H1 (cell line): ENCODE measurements around the gene SLC25A42. TPM values are rescaled to one million over a fixed set of nuclear protein-coding genes. Genes with fewer than 3 reads are reported as not detected.

Experiments
- CTCF ChIA-PET: fragments of 300-600 bp; sonication (Branson Sonifier 250); formaldehyde crosslinking; loops from one replicate; lab custom pipeline; 2021; ENCODE audit not compliant: partially characterized antibody; lab: Charles Lee
- POLR2A ChIA-PET: fragments of 300-600 bp; sonication (Branson Sonifier 250); formaldehyde crosslinking; loops from one replicate; lab custom pipeline; 2021; ENCODE audit warnings: inconsistent platforms; ENCODE audit not compliant: partially characterized antibody; lab: Charles Lee
- DNase-seq, 2 experiments: peaks; one replicate each; pipeline versions ENCODE4 v3.0.0 to v3.0.0-alpha.2; 2010 to 2022; ENCODE audit warnings: low spot score in 2 of 2, low read depth in 1 of 2, mixed read lengths in 1 of 2
- FAIRE-seq: peaks from 2 replicates; lab custom pipeline; 2011; peaks lifted over from hg19 to GRCh38; lab: Jason Lieb, UNC
- H2AFZ ChIP-seq: 2 replicates; pipeline ENCODE4 v1.8.1; 2012; ENCODE audit warnings: low read length, inconsistent platforms
- H2AK5ac ChIP-seq: 2 replicates; pipeline ENCODE4 v1.6.1; 2013; ENCODE audit warnings: low read depth, low read length
- H2BK120ac ChIP-seq: replicated peaks from 2 replicates; pipeline ENCODE3; 2013; ENCODE audit warnings: low read depth, low read length, inconsistent platforms
- H2BK12ac ChIP-seq: 2 replicates; pipeline ENCODE4 v1.6.1; 2013; ENCODE audit warnings: low read depth, low read length
- H2BK15ac ChIP-seq: 2 replicates; pipeline ENCODE4 v1.6.1; 2013; ENCODE audit warnings: low read length
- H2BK20ac ChIP-seq: 2 replicates; pipeline ENCODE4 v1.6.1; 2013; ENCODE audit warnings: low read length
- H2BK5ac ChIP-seq: 2 replicates; pipeline ENCODE4 v1.6.1; 2013; ENCODE audit warnings: low read depth, low read length
- H3K14ac ChIP-seq: 2 replicates; pipeline ENCODE4 v1.6.1; 2013; ENCODE audit warnings: inconsistent platforms; ENCODE audit not compliant: insufficient read length
- H3K18ac ChIP-seq: 2 replicates; pipeline ENCODE4 v1.6.1; 2013; ENCODE audit warnings: low read length; ENCODE audit errors: extremely low read depth
- H3K23ac ChIP-seq: 2 replicates; pipeline ENCODE4 v1.6.1; 2013; ENCODE audit warnings: inconsistent platforms; ENCODE audit not compliant: insufficient read length
- H3K23me2 ChIP-seq: 2 replicates; pipeline ENCODE4 v1.6.1; 2013; ENCODE audit warnings: low read depth, low read length
- H3K27ac ChIP-seq: 2 replicates; pipeline ENCODE4 v1.6.1; 2011; ENCODE audit warnings: low read depth, low read length, inconsistent platforms
- H3K27me3 ChIP-seq, 4 experiments: replicated peaks in 1 of 4; 1 replicate in 1 of 4; 2 replicates in 3 of 4; pipeline versions ENCODE4 v1.6.1 to v1.8.1; 2011 to 2013; ENCODE audit warnings: low read length in 3 of 4, mild to moderate bottlenecking in 3 of 4, inconsistent platforms in 2 of 4, mixed read lengths in 2 of 4, moderate library complexity in 1 of 4; ENCODE audit not compliant: control insufficient read depth in 3 of 4, insufficient read depth in 3 of 4; ENCODE audit errors: extremely low read depth in 1 of 4
- H3K36me3 ChIP-seq, 4 experiments: 2 replicates each; pipeline versions ENCODE4 v1.6.1 to v1.8.1; 2011 to 2013; ENCODE audit warnings: mild to moderate bottlenecking in 4 of 4, low read length in 3 of 4, moderate library complexity in 2 of 4, control low read depth in 1 of 4, inconsistent platforms in 1 of 4; ENCODE audit not compliant: insufficient read depth in 4 of 4, control insufficient read depth in 2 of 4
- H3K4ac ChIP-seq: replicated peaks from 2 replicates; pipeline ENCODE3; 2013; ENCODE audit warnings: low read length, low read depth, mixed read lengths, inconsistent platforms; ENCODE audit not compliant: insufficient read length
- H3K4me1 ChIP-seq, 4 experiments: replicated peaks in 1 of 4; 1 replicate in 1 of 4; 2 replicates in 3 of 4; pipeline versions ENCODE4 v1.6.1 to v1.8.1; 2011 to 2013; ENCODE audit warnings: low read length in 3 of 4, inconsistent platforms in 2 of 4, mixed read lengths in 1 of 4; ENCODE audit not compliant: insufficient read depth in 4 of 4, control insufficient read depth in 3 of 4
- H3K4me2 ChIP-seq, 2 experiments: 2 replicates each; pipeline versions ENCODE4 v1.6.1 to v1.8.1; 2011 to 2013; ENCODE audit warnings: low read depth in 2 of 2, low read length in 2 of 2, control low read depth in 1 of 2, inconsistent platforms in 1 of 2, mild to moderate bottlenecking in 1 of 2; ENCODE audit not compliant: insufficient read depth in 1 of 2
- H3K4me3 ChIP-seq, 4 experiments: fragments of 200-600, 300-600 bp in 1 of 4; sonication (generic), shearing (Covaris generic), sonication (Bioruptor Twin) in 1 of 4; 2 replicates each; pipeline versions ENCODE4 v1.5.1 to v1.8.1; 2011 to 2016; ENCODE audit warnings: low read length in 4 of 4, low read depth in 3 of 4, control low read depth in 2 of 4, inconsistent platforms in 2 of 4, mild to moderate bottlenecking in 2 of 4, mixed read lengths in 1 of 4, moderate library complexity in 1 of 4; ENCODE audit not compliant: insufficient read depth in 2 of 4; ENCODE audit errors: extremely low read depth in 1 of 4
- H3K56ac ChIP-seq: replicated peaks from 2 replicates; pipeline ENCODE3; 2013; ENCODE audit warnings: low read depth, mild to moderate bottlenecking, mixed read lengths, low read length, inconsistent platforms; ENCODE audit not compliant: insufficient read length
- H3K79me1 ChIP-seq: 2 replicates; pipeline ENCODE4 v1.6.1; 2013; ENCODE audit warnings: low read depth, low read length, control low read depth
- H3K79me2 ChIP-seq, 2 experiments: 2 replicates each; pipeline versions ENCODE4 v1.6.1 to v1.8.1; 2012 to 2013; ENCODE audit warnings: low read length in 2 of 2, mild to moderate bottlenecking in 2 of 2, inconsistent platforms in 1 of 2; ENCODE audit not compliant: insufficient read depth in 2 of 2, control insufficient read depth in 1 of 2
- H3K9ac ChIP-seq, 4 experiments: replicated peaks in 1 of 4; 1 replicate in 1 of 4; 2 replicates in 3 of 4; pipeline versions ENCODE4 v1.6.1 to v1.8.1; 2011 to 2013; ENCODE audit warnings: low read depth in 3 of 4, low read length in 3 of 4, control low read depth in 2 of 4, mild to moderate bottlenecking in 2 of 4, moderate library complexity in 2 of 4, inconsistent platforms in 1 of 4; ENCODE audit errors: extremely low read depth in 1 of 4
- H3K9me3 ChIP-seq, 2 experiments: 2 replicates each; pipeline versions ENCODE4 v1.6.1 to v1.8.1; 2012 to 2013; ENCODE audit warnings: mild to moderate bottlenecking in 2 of 2, moderate library complexity in 2 of 2, control low read depth in 1 of 2, inconsistent platforms in 1 of 2, low read depth in 1 of 2, low read length in 1 of 2, mixed read lengths in 1 of 2; ENCODE audit not compliant: insufficient read depth in 2 of 2
- H4K20me1 ChIP-seq, 2 experiments: replicated peaks in 1 of 2; 2 replicates each; pipeline versions ENCODE3 to v1.8.1; 2011 to 2013; ENCODE audit warnings: inconsistent platforms in 2 of 2, low read length in 2 of 2, mild to moderate bottlenecking in 1 of 2; ENCODE audit not compliant: insufficient read depth in 2 of 2, control insufficient read depth in 1 of 2
- H4K5ac ChIP-seq: 2 replicates; pipeline ENCODE4 v1.6.1; 2013; ENCODE audit warnings: low read length, low read depth, mixed read lengths, inconsistent platforms; ENCODE audit not compliant: insufficient read length
- H4K8ac ChIP-seq: 2 replicates; pipeline ENCODE4 v1.8.0; 2013; ENCODE audit warnings: mild to moderate bottlenecking, moderate library complexity, low read length, inconsistent platforms; ENCODE audit not compliant: insufficient read depth; ENCODE audit errors: extremely low read depth
- H4K91ac ChIP-seq: replicated peaks from 2 replicates; pipeline ENCODE3; 2013; ENCODE audit warnings: low read length, mixed read lengths, inconsistent platforms; ENCODE audit not compliant: insufficient read length
- BCL11A ChIP-seq, 2 experiments: IDR thresholded peaks; one replicate each; pipeline ENCODE4 v1.6.1; 2011; ENCODE audit warnings: low read depth in 2 of 2, low read length in 2 of 2, mild to moderate bottlenecking in 2 of 2
- CHD1 ChIP-seq: IDR thresholded peaks from 2 replicates; pipeline ENCODE4 v1.6.1; 2012; ENCODE audit warnings: low read depth, low read length, improper control_type of control experiment
- CTBP2 ChIP-seq: IDR thresholded peaks from 2 replicates; pipeline ENCODE4 v1.7.0; 2011; ENCODE audit warnings: borderline replicate concordance, mild to moderate bottlenecking, moderate library complexity, mixed read lengths, low read length; ENCODE audit not compliant: insufficient read depth, insufficient read length
- JUN ChIP-seq: IDR thresholded peaks from 2 replicates; pipeline ENCODE4 v1.6.1; 2011; ENCODE audit warnings: low read depth, mild to moderate bottlenecking, improper control_type of control experiment, low read length
- RBBP5 ChIP-seq: IDR thresholded peaks from 2 replicates; pipeline ENCODE4 v1.7.1; 2012; ENCODE audit warnings: low read depth, mild to moderate bottlenecking, inconsistent platforms, low read length, moderate library complexity, borderline replicate concordance
- SIN3A ChIP-seq, 2 experiments: IDR thresholded peaks in 1 of 2; conservative IDR thresholded peaks in 1 of 2; 2 replicates each; pipeline ENCODE4 v1.6.1; 2011 to 2012; ENCODE audit warnings: low read length in 2 of 2, improper control_type of control experiment in 1 of 2, low read depth in 1 of 2, mild to moderate bottlenecking in 1 of 2
- SP4 ChIP-seq: IDR thresholded peaks from 2 replicates; pipeline ENCODE4 v1.6.1; 2012; ENCODE audit warnings: low read length, inconsistent platforms
- SRF ChIP-seq: IDR thresholded peaks from 2 replicates; pipeline ENCODE4 v1.6.1; 2011; ENCODE audit warnings: mild to moderate bottlenecking, low read depth, low read length, moderate library complexity
- TAF1 ChIP-seq: IDR thresholded peaks from 2 replicates; pipeline ENCODE4 v1.6.1; 2011; ENCODE audit warnings: mild to moderate bottlenecking, low read depth, low read length
- TCF12 ChIP-seq: IDR thresholded peaks from 2 replicates; pipeline ENCODE4 v1.6.1; 2011; ENCODE audit warnings: low read depth, mild to moderate bottlenecking, low read length
- WGBS, 2 experiments: shearing (Covaris generic) in 1 of 2; methylation state at CpG; one replicate each; pipeline versions ENCODE4 v1.1.6 to v1.1.7; 2013 to 2015; ENCODE audit warnings: low lambda C conversion rate in 2 of 2, mixed read lengths in 2 of 2, inconsistent platforms in 1 of 2, low coverage in 1 of 2, missing lambda C conversion rate in 1 of 2; ENCODE audit not compliant: insufficient replicate concordance in 2 of 2, insufficient coverage in 1 of 2, insufficient read length in 1 of 2; ENCODE audit errors: extremely low coverage in 1 of 2, missing lambda C conversion rate in 1 of 2; 5-methylcytosine and 5-hydroxymethylcytosine counted together
- polyA plus RNA-seq, 7 experiments: library from polyadenylated mRNA; depleted of rRNA in 3 of 7; stranded (reverse) in 5 of 7; unstranded in 2 of 7; fragments of >200 nt in 5 of 7; fragments of 200-250 nt in 2 of 7; gene quantifications; 1 replicate in 5 of 7; 2 replicates in 1 of 7; 4 replicates in 1 of 7; pipeline versions ENCODE4 v1.2.1 to v1.2.3, GENCODE V29; 2011 to 2013; ENCODE audit warnings: missing spikeins in 2 of 7, mixed read lengths in 2 of 7
- total RNA-seq: library from RNA; stranded (reverse); fragmentation: NEBNext Ultra II Directional; extraction: Animal tissue kit (Norgen Biotek cat#: 25700); gene quantifications from 2 replicates; pipeline ENCODE4 v1.2.1, GENCODE V29; 2021
- TF ChIP-seq, protein P1 (sequence below): IDR thresholded peaks from 2 replicates; pipeline ENCODE4 v1.6.1; 2012; ENCODE audit warnings: low read length, inconsistent platforms

The SLC25A42 gene
- total and polyA plus RNA-seq, 2 of the 8 experiments (the other 6 are each of a cell fraction or from before 2014, with no cell fraction given) = 5.9 to 6.2 TPM

DNA sequence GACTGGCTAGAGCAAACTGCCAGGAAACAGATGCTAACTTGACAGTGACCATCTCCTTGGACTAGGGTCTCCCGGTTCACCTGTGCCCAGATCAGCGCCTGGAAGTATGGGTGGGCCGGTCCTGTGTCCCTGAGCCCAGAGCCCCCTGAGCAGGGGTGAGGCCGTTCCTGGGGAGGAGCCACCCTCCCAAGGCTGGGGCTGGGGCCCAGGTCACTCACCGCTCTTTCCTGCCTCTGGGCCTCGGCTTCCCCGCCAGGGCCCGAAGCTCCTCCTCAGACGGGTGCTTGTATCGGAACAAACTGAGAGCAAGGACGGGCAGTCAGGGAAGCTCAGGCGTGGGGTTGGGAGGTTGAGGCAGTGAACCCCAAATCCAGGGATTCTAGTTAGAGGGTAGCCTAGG, 69.1 kb downstream of the SLC25A42 start:
- Histone ChIP-seq H3K9me3 (peaks cover 5 to 13% of the 10 kb centered on the region in 2 experiments; a peak in 3 of 4 replicates), H3K36me3 (peaks cover 2 to 14% (median 3%) of the 10 kb centered on the region in 4 experiments; a peak in 3 of 8 replicates), H3K4me3 (no peak overlapping the region), H4K8ac (peak overlapping the region; percentile 80; the same call in 1 of the 2 replicates), H3K56ac (no peak overlapping the region), H3K79me1 (peaks cover 7% of the 10 kb centered on the region; the same call in 1 of the 2 replicates), H4K20me1 (peaks cover 2 to 7% of the 10 kb centered on the region in 2 experiments), H4K91ac (no peak overlapping the region), H3K27me3 (peaks cover 0 to 3% (median 0%) of the 10 kb centered on the region in 4 experiments; a peak in 4 of 7 replicates), H3K4me1 (peaks cover 0 to 14% (median 10%) of the 10 kb centered on the region in 4 experiments; a peak in 6 of 7 replicates), H3K4me2 (no peak overlapping the region), H3K18ac (no peak overlapping the region), H2BK15ac (no peak overlapping the region), H2BK12ac (no peak overlapping the region), H3K23ac (no peak overlapping the region), H3K27ac (no peak overlapping the region), H2BK5ac (no peak overlapping the region), H2AK5ac (no peak overlapping the region), H2BK20ac (no peak overlapping the region), H3K4ac (no peak overlapping the region), H4K5ac (no peak overlapping the region), H3K79me2 (peaks cover 0 to 4% of the 10 kb centered on the region in 2 experiments; a peak in 1 of 4 replicates), H2BK120ac (no peak overlapping the region), H3K9ac (no peak overlapping the region), H2AFZ (no peak overlapping the region), H3K14ac (no peak overlapping the region), H3K23me2 (peaks cover 2% of the 10 kb centered on the region; the same call in 1 of the 2 replicates)
- POLR2A ChIA-PET = interaction anchor here (1.4 to 1.9 kb wide), 3 partner anchors 11 to 29 kb away, joined by 3 to 8 read pairs (median 4); no protein-coding TSS in a partner anchor
- no peak for FAIRE-seq
- 95% methylated on average over 12 of the region's 12 CpGs; no CpG with 5 or more reads in 1 of the 2 experiments for WGBS, 2 experiments
- no peak for DNase-seq
- CTCF ChIA-PET = no interaction called here
- no peak for TF ChIP-seq RBBP5
- no peak for TF ChIP-seq SP4
- TF ChIP-seq TAF1 = no peak
- TF ChIP-seq, protein P1, sequence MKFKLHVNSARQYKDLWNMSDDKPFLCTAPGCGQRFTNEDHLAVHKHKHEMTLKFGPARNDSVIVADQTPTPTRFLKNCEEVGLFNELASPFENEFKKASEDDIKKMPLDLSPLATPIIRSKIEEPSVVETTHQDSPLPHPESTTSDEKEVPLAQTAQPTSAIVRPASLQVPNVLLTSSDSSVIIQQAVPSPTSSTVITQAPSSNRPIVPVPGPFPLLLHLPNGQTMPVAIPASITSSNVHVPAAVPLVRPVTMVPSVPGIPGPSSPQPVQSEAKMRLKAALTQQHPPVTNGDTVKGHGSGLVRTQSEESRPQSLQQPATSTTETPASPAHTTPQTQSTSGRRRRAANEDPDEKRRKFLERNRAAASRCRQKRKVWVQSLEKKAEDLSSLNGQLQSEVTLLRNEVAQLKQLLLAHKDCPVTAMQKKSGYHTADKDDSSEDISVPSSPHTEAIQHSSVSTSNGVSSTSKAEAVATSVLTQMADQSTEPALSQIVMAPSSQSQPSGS = no peak
- no peak for TF ChIP-seq CHD1
- no peak for TF ChIP-seq BCL11A (IDR thresholded peaks at IDR 0.05; ENCODE audit: low read depth in 2 of 2, low read length in 2 of 2)
- no peak for TF ChIP-seq JUN
- no peak for TF ChIP-seq SIN3A (conservative IDR thresholded peaks at IDR 0.05 in 1 of 2, IDR thresholded peaks at IDR 0.05 in 1 of 2; ENCODE audit: low read depth in 1 of 2, low read length in 2 of 2)
- no peak for TF ChIP-seq TCF12
- no peak for TF ChIP-seq SRF
- no peak for TF ChIP-seq CTBP2
